OCI-LY1 (cell line): Measurements from ENCODE around the gene TMPRSS7.

Experiments
- EZH2 ChIP-seq: fragments of 200-600 bp; sonication (generic), shearing (Covaris generic); IDR thresholded peaks from 2 replicates; pipeline ENCODE4 v1.8.0; 2017; ENCODE audit warnings: borderline replicate concordance, mixed run types, mild to moderate bottlenecking, antibody characterized with exemption, low read length, moderate library complexity, mixed read lengths
- TF ChIP-seq, protein P1 (sequence below): fragments of 200-600 bp; sonication (generic), shearing (Covaris generic); IDR thresholded peaks from 2 replicates; pipeline ENCODE4 v1.5.1; 2017; ENCODE audit warnings: mild to moderate bottlenecking, antibody characterized with exemption, low read length, moderate library complexity, mixed read lengths

- TF ChIP-seq, protein P1, sequence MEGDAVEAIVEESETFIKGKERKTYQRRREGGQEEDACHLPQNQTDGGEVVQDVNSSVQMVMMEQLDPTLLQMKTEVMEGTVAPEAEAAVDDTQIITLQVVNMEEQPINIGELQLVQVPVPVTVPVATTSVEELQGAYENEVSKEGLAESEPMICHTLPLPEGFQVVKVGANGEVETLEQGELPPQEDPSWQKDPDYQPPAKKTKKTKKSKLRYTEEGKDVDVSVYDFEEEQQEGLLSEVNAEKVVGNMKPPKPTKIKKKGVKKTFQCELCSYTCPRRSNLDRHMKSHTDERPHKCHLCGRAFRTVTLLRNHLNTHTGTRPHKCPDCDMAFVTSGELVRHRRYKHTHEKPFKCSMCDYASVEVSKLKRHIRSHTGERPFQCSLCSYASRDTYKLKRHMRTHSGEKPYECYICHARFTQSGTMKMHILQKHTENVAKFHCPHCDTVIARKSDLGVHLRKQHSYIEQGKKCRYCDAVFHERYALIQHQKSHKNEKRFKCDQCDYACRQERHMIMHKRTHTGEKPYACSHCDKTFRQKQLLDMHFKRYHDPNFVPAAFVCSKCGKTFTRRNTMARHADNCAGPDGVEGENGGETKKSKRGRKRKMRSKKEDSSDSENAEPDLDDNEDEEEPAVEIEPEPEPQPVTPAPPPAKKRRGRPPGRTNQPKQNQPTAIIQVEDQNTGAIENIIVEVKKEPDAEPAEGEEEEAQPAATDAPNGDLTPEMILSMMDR: no peak
- TF ChIP-seq EZH2: no peak
These were observed 85.7 kb downstream of the TMPRSS7 start for GRCh38 chr3:112119962-112120836.
